Measurements from ENCODE around the gene SPTLC3.
A peak's percentile ranks its signal among the peaks of the same experiment; 100 is the strongest.

Gene SPTLC3

GRCh38 chr20:12967932-12968331 is 40.8 kb upstream of the SPTLC3 start:
- no peak for TF ChIP-seq CTCF (IDR thresholded peaks at IDR 0.05)

- TF ChIP-seq CTCF (IDR thresholded peaks at IDR 0.05), result no peak
These were observed 40.3 kb upstream of the SPTLC3 start for GRCh38 chr20:12968472-12968871.

GRCh38 chr20:12969071-12969669 is 39.6 kb upstream of the SPTLC3 start:
- TF ChIP-seq CTCF (IDR thresholded peaks at IDR 0.05), result no peak

GRCh38 chr20:12970372-12970821 is 38.4 kb upstream of the SPTLC3 start:
- peak; percentile 60 for TF ChIP-seq CTCF (IDR thresholded peaks at IDR 0.05)

GRCh38 chr20:12975833-12976608 is 32.8 kb upstream of the SPTLC3 start:
- TF ChIP-seq CTCF (IDR thresholded peaks at IDR 0.05), result no peak

GRCh38 chr20:12976720-12977309 is 32.0 kb upstream of the SPTLC3 start:
- no peak for TF ChIP-seq CTCF (IDR thresholded peaks at IDR 0.05)

- no peak for TF ChIP-seq CTCF (IDR thresholded peaks at IDR 0.05)
These were observed 31.2 kb upstream of the SPTLC3 start for GRCh38 chr20:12977328-12978125.

Measured in LNCAP (cell line).